GM12873 (cell line): ENCODE results near the gene FKBP11.

Source experiments
- CTCF ChIP-seq: IDR thresholded peaks from 2 replicates; pipeline ENCODE4 v1.5.1; 2012; ENCODE audit warnings: low read depth, mild to moderate bottlenecking, moderate library complexity, low read length, control low read depth; ENCODE audit not compliant: insufficient read depth; ENCODE audit errors: missing control alignments

FKBP11 gene

GRCh38 chr12:48937170-48937569 is 11.9 kb upstream of the FKBP11 start:
- TF ChIP-seq CTCF = peak; percentile 35

GRCh38 chr12:48936379-48936979 is 11.2 kb upstream of the FKBP11 start:
- peak; percentile 95 for TF ChIP-seq CTCF

GRCh38 chr12:48934312-48934706 is 9.0 kb upstream of the FKBP11 start:
- peak; percentile 38 for TF ChIP-seq CTCF

DNA sequence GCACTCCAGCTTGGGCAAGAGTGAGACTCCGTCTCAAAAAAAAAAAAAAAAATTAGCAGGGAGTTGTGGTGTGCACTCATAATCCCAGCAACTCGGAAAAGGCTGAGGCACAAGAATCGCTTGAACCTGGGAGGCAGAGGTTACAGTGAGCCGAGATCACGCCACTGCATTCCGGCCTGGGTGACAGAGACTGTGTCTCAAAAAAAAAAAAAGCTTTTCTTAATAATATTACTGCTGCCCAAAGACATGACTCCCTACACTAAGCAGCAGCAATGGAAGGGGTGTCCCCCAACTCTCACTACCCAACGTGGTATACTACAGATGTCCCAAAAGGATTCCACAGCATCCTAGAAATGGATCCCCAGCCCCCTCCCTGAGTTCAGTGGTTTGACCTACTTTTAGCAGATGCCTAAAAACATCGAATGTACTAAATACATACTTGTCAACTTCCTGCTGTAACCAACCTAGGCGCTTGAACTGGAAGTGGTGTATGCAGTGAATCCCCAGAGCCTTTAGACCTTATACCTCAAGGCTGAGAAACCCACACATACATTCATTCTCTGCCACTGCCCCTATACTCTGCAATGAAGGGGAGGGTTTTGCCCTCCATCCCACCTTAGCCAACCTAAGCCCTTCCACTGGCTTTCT is 8.5 kb upstream of the FKBP11 start:
- no peak for TF ChIP-seq CTCF

DNA sequence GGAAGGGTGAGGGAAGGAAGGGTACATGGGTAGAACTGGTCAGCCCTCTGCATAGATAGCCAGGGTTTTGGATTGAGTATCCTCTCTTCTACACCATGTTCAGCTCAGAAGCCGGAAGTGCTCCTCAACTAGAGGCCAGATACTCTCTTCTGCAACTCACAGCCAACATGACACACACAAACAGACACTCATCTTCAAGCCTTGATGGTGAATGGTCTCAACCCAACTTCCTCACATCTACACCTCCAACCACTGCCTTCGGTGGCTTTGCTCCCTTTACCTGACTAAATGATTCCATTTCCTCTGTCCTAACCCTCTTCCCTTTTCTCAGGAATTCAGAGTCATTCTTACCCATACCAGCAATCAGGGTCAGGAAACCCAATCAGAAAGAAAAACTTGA is 7.6 kb upstream of the FKBP11 start:
- TF ChIP-seq CTCF = no peak

DNA sequence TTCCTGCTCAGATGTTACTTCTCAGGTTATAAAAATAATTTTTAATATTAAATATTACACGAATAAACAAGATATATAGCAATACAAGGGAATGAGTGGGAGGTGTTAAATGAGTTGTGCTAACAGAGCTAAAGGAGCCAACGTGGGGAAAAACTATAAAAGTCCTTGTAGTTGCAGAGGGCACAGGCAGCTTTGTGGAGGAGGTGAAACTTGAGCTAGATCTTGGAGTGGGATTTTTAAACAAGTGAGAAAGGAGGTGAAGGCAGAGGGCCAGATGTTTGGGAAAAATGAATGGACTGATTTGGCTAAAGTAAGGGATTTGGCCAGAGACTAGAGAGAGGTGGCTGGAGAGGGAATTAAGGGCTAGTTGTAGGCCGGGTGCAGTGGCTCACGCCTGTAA is 5.2 kb upstream of the FKBP11 start:
- no peak for TF ChIP-seq CTCF

GRCh38 chr12:48929551-48929950 is 4.3 kb upstream of the FKBP11 start:
- TF ChIP-seq CTCF = no peak
